ENCODE results near the gene TP73. TPM values are rescaled to one million over a fixed set of nuclear protein-coding genes. Genes with fewer than 3 reads are reported as not detected.

The TP73 gene
- total and polyA plus RNA-seq, 2 donors (not counting 1 experiment from before 2014, with no cell fraction given), result 1.2 to 2.4 TPM

- intact Hi-C loops (cut with micrococcal nuclease), result no loop called here
- Mint-ChIP-seq H3K4me1 (no peaks in the 10 kb centered on the region), H3K4me3 (no peak overlapping the region), H3K27ac (no peak overlapping the region), H3K27me3 (no peaks in the 10 kb centered on the region), H3K9me3 (ENCODE audit: insufficient read depth) (no peaks in the 10 kb centered on the region)
- Histone ChIP-seq H3K36me3 (replicated peaks in 1 of 2; ENCODE audit: control extremely low read depth in 1 of 2, control insufficient read depth in 1 of 2, extremely low read depth in 1 of 2, insufficient read depth in 2 of 2, low read length in 1 of 2) (peaks cover 0 to 56% of the 10 kb centered on the region in 2 experiments), H3K4me1 (ENCODE audit: control insufficient read depth in 2 of 2, insufficient read depth in 2 of 2, low read length in 2 of 2) (no peaks in the 10 kb centered on the region), H3K4me2 (replicated peaks; ENCODE audit: low read depth, low read length, poor library complexity, severe bottlenecking) (no peak overlapping the region), H3K4me3 (ENCODE audit: control extremely low read depth in 1 of 5, extremely low read depth in 1 of 5, insufficient read depth in 1 of 5, low read depth in 2 of 5, low read length in 4 of 5) (no peak overlapping the region), H4K20me1 (ENCODE audit: control insufficient read depth, insufficient read depth, low read length, poor library complexity, severe bottlenecking) (no peaks in the 10 kb centered on the region), H3K9ac (ENCODE audit: low read length) (no peak overlapping the region), H2AFZ (ENCODE audit: insufficient read depth, low read depth, low read length, poor library complexity, severe bottlenecking) (no peak overlapping the region), H3K27me3 (replicated peaks in 1 of 4; ENCODE audit: control extremely low read depth in 1 of 4, control insufficient read depth in 3 of 4, insufficient read depth in 4 of 4, low read length in 3 of 4) (no peaks in the 10 kb centered on the region), H3K79me2 (ENCODE audit: control insufficient read depth, insufficient read depth, low read length) (peaks cover 10% of the 10 kb centered on the region), H3K27ac (ENCODE audit: low read length in 2 of 2) (no peak overlapping the region), H3K9me3 (ENCODE audit: control extremely low read depth in 1 of 3, control insufficient read depth in 2 of 3, insufficient read depth in 1 of 3, low read length in 2 of 3) (no peaks in the 10 kb centered on the region)
- ChIA-PET POLR2A (no interaction called here), CTCF (interaction anchor here (1.1 to 1.4 kb wide), 2 partner anchors 17 to 185 kb away, joined by 4 read pairs; no protein-coding TSS in a partner anchor)
- DNase-seq, result no peak
- ATAC-seq (ENCODE audit: low read depth), result no peak
- TF ChIP-seq EZH2 (IDR thresholded peaks at IDR 0.05; ENCODE audit: borderline replicate concordance, insufficient read depth, low read depth, low read length, poor library complexity, severe bottlenecking) (no peak), CTCF (IDR thresholded peaks at IDR 0.05) (no peak)
- WGBS (ENCODE audit: insufficient coverage), result over 99% methylated on average over 11 of the region's 12 CpGs
Measured at GRCh38 chr1:3638027-3638426, 14.3 kb upstream of the TP73 start.

- Histone ChIP-seq H3K27ac (ENCODE audit: low read length in 2 of 2) (no peak overlapping the region), H3K4me3 (ENCODE audit: control extremely low read depth in 1 of 5, extremely low read depth in 1 of 5, insufficient read depth in 1 of 5, low read depth in 2 of 5, low read length in 4 of 5) (no peak overlapping the region), H3K4me2 (replicated peaks; ENCODE audit: low read depth, low read length, poor library complexity, severe bottlenecking) (no peak overlapping the region), H3K79me2 (ENCODE audit: control insufficient read depth, insufficient read depth, low read length) (peaks cover 10% of the 10 kb centered on the region), H4K20me1 (ENCODE audit: control insufficient read depth, insufficient read depth, low read length, poor library complexity, severe bottlenecking) (no peaks in the 10 kb centered on the region), H2AFZ (ENCODE audit: insufficient read depth, low read depth, low read length, poor library complexity, severe bottlenecking) (no peak overlapping the region), H3K4me1 (ENCODE audit: control insufficient read depth in 2 of 2, insufficient read depth in 2 of 2, low read length in 2 of 2) (no peaks in the 10 kb centered on the region), H3K27me3 (replicated peaks in 1 of 4; ENCODE audit: control extremely low read depth in 1 of 4, control insufficient read depth in 3 of 4, insufficient read depth in 4 of 4, low read length in 3 of 4) (no peaks in the 10 kb centered on the region), H3K9ac (ENCODE audit: low read length) (no peak overlapping the region), H3K9me3 (ENCODE audit: control extremely low read depth in 1 of 3, control insufficient read depth in 2 of 3, insufficient read depth in 1 of 3, low read length in 2 of 3) (no peaks in the 10 kb centered on the region), H3K36me3 (replicated peaks in 1 of 2; ENCODE audit: control extremely low read depth in 1 of 2, control insufficient read depth in 1 of 2, extremely low read depth in 1 of 2, insufficient read depth in 2 of 2, low read length in 1 of 2) (peaks cover 0 to 50% of the 10 kb centered on the region in 2 experiments)
- TF ChIP-seq EZH2 (IDR thresholded peaks at IDR 0.05; ENCODE audit: borderline replicate concordance, insufficient read depth, low read depth, low read length, poor library complexity, severe bottlenecking), result no peak
- no peak for TF ChIP-seq CTCF (IDR thresholded peaks at IDR 0.05)
- Mint-ChIP-seq H3K27me3 (no peaks in the 10 kb centered on the region), H3K27ac (no peak overlapping the region), H3K4me3 (no peak overlapping the region), H3K4me1 (no peaks in the 10 kb centered on the region), H3K9me3 (ENCODE audit: insufficient read depth) (no peaks in the 10 kb centered on the region)
- intact Hi-C loops (cut with micrococcal nuclease), result no loop called here
- no peak for ATAC-seq (ENCODE audit: low read depth)
- no peak for DNase-seq
- ChIA-PET CTCF (interaction anchor here (1.1 to 1.4 kb wide), 2 partner anchors 17 to 186 kb away, joined by 4 read pairs; no protein-coding TSS in a partner anchor), POLR2A (no interaction called here)
- WGBS (ENCODE audit: insufficient coverage), result 85% methylated on average over 8 of the region's 15 CpGs
Measured at GRCh38 chr1:3638676-3639075, 13.6 kb upstream of the TP73 start.

Data from B cell (primary cell).